WTC11 (cell line): ENCODE data around the gene ERC2. TPM values are rescaled to one million over a fixed set of nuclear protein-coding genes. Genes with fewer than 3 reads are reported as not detected.

Experiments used
- ATAC-seq: fragments of 200-7000 bp; cut with Tn5 transposase; 2 replicates; pipeline ENCODE4 v1.10.0; 2021; ENCODE audit warnings: mild to moderate bottlenecking, moderate library complexity
- CTCF ChIA-PET: fragments of 300-600 bp; sonication (Branson Sonifier 250); formaldehyde crosslinking; loops from one replicate; lab custom pipeline; 2021; ENCODE audit warnings: antibody characterized with exemption; lab: Charles Lee
- POLR2A ChIA-PET: fragments of 350-600 bp; sonication (Branson Sonifier 250); formaldehyde crosslinking; loops from one replicate; lab custom pipeline; 2021; ENCODE audit warnings: antibody characterized with exemption; lab: Charles Lee
- DNase-seq: peaks from one replicate; pipeline ENCODE4 v3.0.0; 2021; ENCODE audit warnings: low spot score
- H3K27ac Mint-ChIP-seq: 2 replicates; pipeline ENCODE4 v1.8.0; 2021; ENCODE audit warnings: mixed read lengths
- H3K27me3 Mint-ChIP-seq: 2 replicates; pipeline ENCODE4 v1.8.0; 2021; ENCODE audit warnings: low read depth, mild to moderate bottlenecking, moderate library complexity, mixed read lengths
- H3K36me3 Mint-ChIP-seq: 2 replicates; pipeline ENCODE4 v1.8.0; 2021; ENCODE audit warnings: mixed read lengths
- H3K4me1 Mint-ChIP-seq: 2 replicates; pipeline ENCODE4 v1.8.0; 2022; ENCODE audit warnings: mixed read lengths
- H3K4me3 Mint-ChIP-seq: 2 replicates; pipeline ENCODE4 v1.8.0; 2021; ENCODE audit warnings: mild to moderate bottlenecking, moderate library complexity, mixed read lengths
- H3K9me3 Mint-ChIP-seq: 2 replicates; pipeline ENCODE4 v1.8.0; 2021; ENCODE audit warnings: mixed read lengths
- AFF4 ChIP-seq: sonication (generic); formaldehyde crosslinking; IDR thresholded peaks from 2 replicates; pipeline ENCODE4 v1.8.1; 2023; ENCODE audit warnings: mild to moderate bottlenecking, missing genetic modification reagents, borderline replicate concordance
- CREB1 ChIP-seq: sonication (generic); formaldehyde crosslinking; IDR thresholded peaks from 2 replicates; pipeline ENCODE4 v1.8.0; 2023; ENCODE audit warnings: mild to moderate bottlenecking, missing genetic modification reagents
- CTCF ChIP-seq: fragments of 200-600 bp; IDR thresholded peaks from 2 replicates; pipeline ENCODE4 v1.8.0; 2022; ENCODE audit warnings: antibody characterized with exemption
- ESRRA ChIP-seq: sonication (generic); formaldehyde crosslinking; IDR thresholded peaks from 2 replicates; pipeline ENCODE4 v1.8.1; 2022; ENCODE audit warnings: mild to moderate bottlenecking, missing genetic modification reagents, borderline replicate concordance
- FOXJ3 ChIP-seq: sonication (generic); formaldehyde crosslinking; IDR thresholded peaks from 2 replicates; pipeline ENCODE4 v1.9.0; 2021; ENCODE audit warnings: missing genetic modification reagents, mild to moderate bottlenecking, borderline replicate concordance
- FOXK1 ChIP-seq: sonication (generic); formaldehyde crosslinking; IDR thresholded peaks from 2 replicates; pipeline ENCODE4 v1.8.0; 2022; ENCODE audit warnings: mild to moderate bottlenecking, moderate library complexity, missing genetic modification reagents
- FOXP1 ChIP-seq: sonication (generic); formaldehyde crosslinking; IDR thresholded peaks from 2 replicates; pipeline ENCODE4 v1.8.0; 2022; ENCODE audit warnings: missing genetic modification reagents, mild to moderate bottlenecking, moderate library complexity, borderline replicate concordance
- GRHL2 ChIP-seq: fragments of 250-450 bp; sonication (Bioruptor Pico); IDR thresholded peaks from 2 replicates; pipeline ENCODE4 v1.8.0; 2022; ENCODE audit warnings: mild to moderate bottlenecking, moderate library complexity; ENCODE audit not compliant: insufficient replicate concordance, severe bottlenecking
- HMGA2 ChIP-seq: fragments of 250-450 bp; sonication (Bioruptor Pico); IDR thresholded peaks from 2 replicates; pipeline ENCODE4 v1.4.0; 2021; ENCODE audit warnings: mild to moderate bottlenecking, moderate library complexity
- JAZF1 ChIP-seq: fragments of 250-450 bp; sonication (Bioruptor Pico); IDR thresholded peaks from 2 replicates; pipeline ENCODE4 v1.9.0; 2021; ENCODE audit warnings: moderate library complexity, mild to moderate bottlenecking, inconsistent platforms
- JUN ChIP-seq: sonication (generic); formaldehyde crosslinking; IDR thresholded peaks from 2 replicates; pipeline ENCODE4 v1.8.0; 2023; ENCODE audit warnings: mild to moderate bottlenecking, missing genetic modification reagents
- NR1H2 ChIP-seq: sonication (generic); formaldehyde crosslinking; IDR thresholded peaks from 2 replicates; pipeline ENCODE4 v1.9.0; 2021; ENCODE audit warnings: mild to moderate bottlenecking, moderate library complexity, missing genetic modification reagents
- PRRX2 ChIP-seq: fragments of 250-450 bp; sonication (Bioruptor Pico); IDR thresholded peaks from 2 replicates; pipeline ENCODE4 v1.8.0; 2021; ENCODE audit warnings: mild to moderate bottlenecking
- ZNF138 ChIP-seq: sonication (generic); formaldehyde crosslinking; conservative IDR thresholded peaks from 2 replicates; pipeline ENCODE4 v1.8.1; 2022; ENCODE audit warnings: mild to moderate bottlenecking, moderate library complexity, missing genetic modification reagents
- ZNF263 ChIP-seq: sonication (generic); formaldehyde crosslinking; IDR thresholded peaks from 2 replicates; pipeline ENCODE4 v1.8.1; 2022; ENCODE audit warnings: low read depth, mild to moderate bottlenecking, moderate library complexity, missing genetic modification reagents
- ZNF425 ChIP-seq: fragments of 250-450 bp; sonication (Bioruptor Pico); conservative IDR thresholded peaks from 2 replicates; pipeline ENCODE4 v1.9.0; 2021; ENCODE audit warnings: mild to moderate bottlenecking
- total RNA-seq: library from RNA; stranded (reverse); gene quantifications from 3 replicates; pipeline ENCODE4 v1.2.3, GENCODE V29; 2021
- TF ChIP-seq, protein P1 (sequence below): sonication (generic); formaldehyde crosslinking; conservative IDR thresholded peaks from 2 replicates; pipeline ENCODE4 v1.8.1; 2023; ENCODE audit warnings: mild to moderate bottlenecking, low read depth, missing genetic modification reagents, moderate library complexity
- TF ChIP-seq, protein P2 (sequence below): sonication (generic); formaldehyde crosslinking; IDR thresholded peaks from 2 replicates; pipeline ENCODE4 v1.8.0; 2022; ENCODE audit warnings: mild to moderate bottlenecking, missing genetic modification reagents
- TF ChIP-seq, protein P3 (sequence below): sonication (generic); formaldehyde crosslinking; IDR thresholded peaks from 2 replicates; pipeline ENCODE4 v1.8.1; 2022; ENCODE audit warnings: missing genetic modification reagents, borderline replicate concordance
- TF ChIP-seq, protein P4 (sequence below): sonication (generic); formaldehyde crosslinking; IDR thresholded peaks from 2 replicates; pipeline ENCODE4 v1.8.0; 2022; ENCODE audit warnings: mild to moderate bottlenecking, missing genetic modification reagents

Gene ERC2
- total RNA-seq, 1 experiment from 2014 or later, result 23.5 TPM

DNA sequence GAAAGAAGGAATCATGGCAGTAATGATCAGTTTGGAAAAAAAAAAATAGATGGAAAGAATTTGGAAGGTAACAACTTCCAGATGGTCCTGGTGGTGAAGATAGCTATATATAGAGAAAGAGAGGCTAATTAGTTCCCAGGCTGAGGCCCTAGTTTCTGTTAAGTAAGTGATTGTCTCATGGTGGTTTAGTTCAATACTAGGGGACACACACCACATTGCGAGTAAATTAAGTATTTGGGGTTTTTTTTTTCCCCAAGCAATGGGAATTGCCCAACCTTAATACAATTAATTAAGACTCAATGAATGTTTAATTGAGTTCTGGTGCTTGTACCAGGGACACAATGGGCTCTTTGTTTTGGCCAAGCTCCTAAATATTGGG is 837.4 kb downstream of the ERC2 start:
- TF ChIP-seq, protein P1, sequence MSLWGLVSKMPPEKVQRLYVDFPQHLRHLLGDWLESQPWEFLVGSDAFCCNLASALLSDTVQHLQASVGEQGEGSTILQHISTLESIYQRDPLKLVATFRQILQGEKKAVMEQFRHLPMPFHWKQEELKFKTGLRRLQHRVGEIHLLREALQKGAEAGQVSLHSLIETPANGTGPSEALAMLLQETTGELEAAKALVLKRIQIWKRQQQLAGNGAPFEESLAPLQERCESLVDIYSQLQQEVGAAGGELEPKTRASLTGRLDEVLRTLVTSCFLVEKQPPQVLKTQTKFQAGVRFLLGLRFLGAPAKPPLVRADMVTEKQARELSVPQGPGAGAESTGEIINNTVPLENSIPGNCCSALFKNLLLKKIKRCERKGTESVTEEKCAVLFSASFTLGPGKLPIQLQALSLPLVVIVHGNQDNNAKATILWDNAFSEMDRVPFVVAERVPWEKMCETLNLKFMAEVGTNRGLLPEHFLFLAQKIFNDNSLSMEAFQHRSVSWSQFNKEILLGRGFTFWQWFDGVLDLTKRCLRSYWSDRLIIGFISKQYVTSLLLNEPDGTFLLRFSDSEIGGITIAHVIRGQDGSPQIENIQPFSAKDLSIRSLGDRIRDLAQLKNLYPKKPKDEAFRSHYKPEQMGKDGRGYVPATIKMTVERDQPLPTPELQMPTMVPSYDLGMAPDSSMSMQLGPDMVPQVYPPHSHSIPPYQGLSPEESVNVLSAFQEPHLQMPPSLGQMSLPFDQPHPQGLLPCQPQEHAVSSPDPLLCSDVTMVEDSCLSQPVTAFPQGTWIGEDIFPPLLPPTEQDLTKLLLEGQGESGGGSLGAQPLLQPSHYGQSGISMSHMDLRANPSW (CRISPR knock-in tag), result no peak
- TF ChIP-seq ZNF425 (CRISPR knock-in tag) (no peak), ESRRA (CRISPR knock-in tag) (no peak), FOXP1 (CRISPR knock-in tag) (no peak), AFF4 (CRISPR knock-in tag) (no peak), JAZF1 (CRISPR knock-in tag) (no peak), NR1H2 (no peak), FOXK1 (CRISPR knock-in tag) (no peak), CTCF (no peak), FOXJ3 (CRISPR knock-in tag) (no peak), HMGA2 (CRISPR knock-in tag) (no peak), JUN (CRISPR knock-in tag) (no peak), GRHL2 (CRISPR knock-in tag) (no peak), CREB1 (CRISPR knock-in tag) (no peak), ZNF138 (no peak), PRRX2 (no peak), ZNF263 (CRISPR knock-in tag) (no peak)
- TF ChIP-seq, protein P2, sequence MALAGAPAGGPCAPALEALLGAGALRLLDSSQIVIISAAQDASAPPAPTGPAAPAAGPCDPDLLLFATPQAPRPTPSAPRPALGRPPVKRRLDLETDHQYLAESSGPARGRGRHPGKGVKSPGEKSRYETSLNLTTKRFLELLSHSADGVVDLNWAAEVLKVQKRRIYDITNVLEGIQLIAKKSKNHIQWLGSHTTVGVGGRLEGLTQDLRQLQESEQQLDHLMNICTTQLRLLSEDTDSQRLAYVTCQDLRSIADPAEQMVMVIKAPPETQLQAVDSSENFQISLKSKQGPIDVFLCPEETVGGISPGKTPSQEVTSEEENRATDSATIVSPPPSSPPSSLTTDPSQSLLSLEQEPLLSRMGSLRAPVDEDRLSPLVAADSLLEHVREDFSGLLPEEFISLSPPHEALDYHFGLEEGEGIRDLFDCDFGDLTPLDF, result no peak
- TF ChIP-seq, protein P3, sequence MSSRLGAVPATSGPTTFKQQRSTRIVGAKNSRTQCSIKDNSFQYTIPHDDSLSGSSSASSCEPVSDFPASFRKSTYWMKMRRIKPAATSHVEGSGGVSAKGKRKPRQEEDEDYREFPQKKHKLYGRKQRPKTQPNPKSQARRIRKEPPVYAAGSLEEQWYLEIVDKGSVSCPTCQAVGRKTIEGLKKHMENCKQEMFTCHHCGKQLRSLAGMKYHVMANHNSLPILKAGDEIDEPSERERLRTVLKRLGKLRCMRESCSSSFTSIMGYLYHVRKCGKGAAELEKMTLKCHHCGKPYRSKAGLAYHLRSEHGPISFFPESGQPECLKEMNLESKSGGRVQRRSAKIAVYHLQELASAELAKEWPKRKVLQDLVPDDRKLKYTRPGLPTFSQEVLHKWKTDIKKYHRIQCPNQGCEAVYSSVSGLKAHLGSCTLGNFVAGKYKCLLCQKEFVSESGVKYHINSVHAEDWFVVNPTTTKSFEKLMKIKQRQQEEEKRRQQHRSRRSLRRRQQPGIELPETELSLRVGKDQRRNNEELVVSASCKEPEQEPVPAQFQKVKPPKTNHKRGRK (CRISPR knock-in tag), result no peak
- TF ChIP-seq, protein P4, sequence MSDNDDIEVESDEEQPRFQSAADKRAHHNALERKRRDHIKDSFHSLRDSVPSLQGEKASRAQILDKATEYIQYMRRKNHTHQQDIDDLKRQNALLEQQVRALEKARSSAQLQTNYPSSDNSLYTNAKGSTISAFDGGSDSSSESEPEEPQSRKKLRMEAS (CRISPR knock-in tag), result no peak
- no peaks in the 10 kb centered on the region for H3K9me3 Mint-ChIP-seq
- H3K4me1 Mint-ChIP-seq, result peaks cover 15% of the 10 kb centered on the region
- CTCF ChIA-PET, result interaction anchor here (0.7 to 1.9 kb wide), 5 partner anchors 8 to 22 kb away, joined by 3 to 9 read pairs (median 4); no protein-coding TSS in a partner anchor
- H3K36me3 Mint-ChIP-seq, result no peaks in the 10 kb centered on the region
- H3K27ac Mint-ChIP-seq, result no peak overlapping the region
- no peaks in the 10 kb centered on the region for H3K27me3 Mint-ChIP-seq
- no peak overlapping the region for H3K4me3 Mint-ChIP-seq
- no peak for ATAC-seq
- no peak for DNase-seq
- POLR2A ChIA-PET, result no interaction called here
